Smooth muscle cell (in vitro differentiated cells): ENCODE results near the gene SH2D3C. TPM values are rescaled to one million over a fixed set of nuclear protein-coding genes. Genes with fewer than 3 reads are reported as not detected.

Experiments used
- DNase-seq: peaks from one replicate; lab custom pipeline; 2025; ENCODE audit not compliant: unreplicated experiment; lab: John Stamatoyannopoulos, UW
- H2AFZ ChIP-seq: fragments of 200-600 bp; sonication (generic); 2 replicates; pipeline ENCODE4 v1.6.0; 2016; ENCODE audit warnings: antibody characterized with exemption, low read depth, mild to moderate bottlenecking
- H3F3A ChIP-seq: fragments of 200-600 bp; sonication (generic); 2 replicates; pipeline ENCODE4 v1.6.0; 2017; ENCODE audit warnings: antibody characterized with exemption, low read depth
- H3K27ac ChIP-seq: fragments of 200-600 bp; sonication (generic); 2 replicates; pipeline ENCODE4 v1.5.1; 2016; ENCODE audit warnings: low read depth, mild to moderate bottlenecking
- H3K27me3 ChIP-seq: fragments of 200-600 bp; sonication (generic); 2 replicates; pipeline ENCODE4 v1.6.1; 2016; ENCODE audit warnings: low read depth, mild to moderate bottlenecking
- H3K36me3 ChIP-seq: fragments of 200-600 bp; sonication (generic); 2 replicates; pipeline ENCODE4 v1.5.1; 2016; ENCODE audit warnings: low read depth
- H3K4me1 ChIP-seq: fragments of 200-600 bp; sonication (generic); 2 replicates; pipeline ENCODE4 v1.5.1; 2016; ENCODE audit warnings: low read depth
- H3K4me2 ChIP-seq: fragments of 200-600 bp; sonication (generic); 2 replicates; pipeline ENCODE4 v1.6.0; 2016; ENCODE audit warnings: mild to moderate bottlenecking
- H3K4me3 ChIP-seq: fragments of 200-600 bp; sonication (generic); 2 replicates; pipeline ENCODE4 v1.5.1; 2016; ENCODE audit warnings: mild to moderate bottlenecking
- H3K79me2 ChIP-seq: fragments of 200-600 bp; sonication (generic); 2 replicates; pipeline ENCODE4 v1.6.0; 2016; ENCODE audit warnings: low read depth, mild to moderate bottlenecking
- H3K9ac ChIP-seq: fragments of 200-600 bp; sonication (generic); 2 replicates; pipeline ENCODE4 v1.6.0; 2016; ENCODE audit warnings: low read depth
- H3K9me3 ChIP-seq: fragments of 200-600 bp; sonication (generic); replicated peaks from 2 replicates; pipeline ENCODE4 v1.5.1; 2016; ENCODE audit warnings: low read depth
- H4K20me1 ChIP-seq: fragments of 200-600 bp; sonication (generic); 2 replicates; pipeline ENCODE4 v1.6.0; 2016; ENCODE audit warnings: low read depth
- CTCF ChIP-seq: fragments of 200-600 bp; sonication (generic); IDR thresholded peaks from 2 replicates; pipeline ENCODE4 v1.5.1; 2017; ENCODE audit warnings: borderline replicate concordance, mild to moderate bottlenecking, antibody characterized with exemption; ENCODE audit not compliant: insufficient read depth, poor library complexity, severe bottlenecking
- WGBS: methylation state at CpG from one replicate; pipeline ENCODE4 v1.1.7; 2016; ENCODE audit warnings: low lambda C conversion rate; 5-methylcytosine and 5-hydroxymethylcytosine counted together
- polyA plus RNA-seq: library from polyadenylated mRNA; unstranded; fragments of >200 nt; fragmentation: Nextera tagmentation; extraction: Ambion mirVana; gene quantifications from 2 replicates; pipeline ENCODE4 v1.2.1, GENCODE V29; 2016
- total RNA-seq: library from RNA; depleted of rRNA; stranded (reverse); fragments of >200 nt; gene quantifications from 2 replicates; pipeline ENCODE4 v1.2.3, GENCODE V29; 2014

The SH2D3C gene
- total and polyA plus RNA-seq, 2 experiments from 2014 or later, result 0.54 TPM; not detected in 1

GRCh38 chr9:127694890-127695720 lies 83.4 kb downstream of the SH2D3C start:
- no peak for TF ChIP-seq CTCF
- Histone ChIP-seq H3K36me3 (no peaks in the 10 kb centered on the region), H4K20me1 (no peaks in the 10 kb centered on the region), H3K4me2 (no peak overlapping the region), H3F3A (peaks cover 6% of the 10 kb centered on the region), H3K27me3 (no peaks in the 10 kb centered on the region), H3K79me2 (no peaks in the 10 kb centered on the region), H3K9ac (no peak overlapping the region), H3K4me1 (no peaks in the 10 kb centered on the region), H3K4me3 (no peak overlapping the region), H3K9me3 (no peaks in the 10 kb centered on the region), H2AFZ (no peak overlapping the region), H3K27ac (no peak overlapping the region)
- WGBS, result 90% methylated on average over 9 of the region's 9 CpGs
- DNase-seq, result no peak

- no peak for TF ChIP-seq CTCF
- no peaks in the 10 kb centered on the region for H4K20me1 ChIP-seq
- WGBS, result 94% methylated on average over 4 of the region's 4 CpGs
These were observed 84.8 kb downstream of the SH2D3C start for GRCh38 chr9:127693697-127694096.

DNA sequence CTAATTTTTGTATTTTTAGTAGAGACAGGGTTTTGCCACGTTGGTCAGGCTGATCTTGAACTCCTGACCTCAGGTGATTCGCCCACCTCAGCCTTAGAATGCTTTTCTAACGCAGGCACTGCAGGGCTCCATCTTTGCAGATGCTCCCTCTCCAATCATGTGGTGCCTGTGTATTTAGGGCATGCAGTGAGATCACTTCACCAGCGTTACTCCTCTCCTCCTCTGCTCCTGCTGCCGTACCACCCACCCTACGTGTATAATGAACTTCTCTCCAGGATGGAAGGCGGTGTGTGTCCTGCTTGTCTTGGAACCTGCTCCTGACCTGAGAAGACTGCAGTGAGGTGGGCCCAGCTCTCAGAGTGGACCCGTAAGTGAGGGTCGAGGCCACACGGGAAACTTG lies 85.3 kb downstream of the SH2D3C start:
- Histone ChIP-seq H4K20me1 (no peaks in the 10 kb centered on the region), H3K4me2 (no peak overlapping the region), H3K4me1 (no peaks in the 10 kb centered on the region), H3K4me3 (no peak overlapping the region), H3K9me3 (no peaks in the 10 kb centered on the region), H3K36me3 (no peaks in the 10 kb centered on the region), H3K9ac (no peak overlapping the region), H3F3A (peaks cover under 1% of the 10 kb centered on the region), H3K27me3 (no peaks in the 10 kb centered on the region), H2AFZ (no peak overlapping the region), H3K79me2 (no peaks in the 10 kb centered on the region), H3K27ac (no peak overlapping the region)
- DNase-seq, result no peak
- 92% methylated on average over 10 of the region's 10 CpGs for WGBS
- TF ChIP-seq CTCF, result no peak

More at GRCh38 chr9:127693697-127694096, 84.8 kb downstream of the SH2D3C start:
- H3K27ac ChIP-seq, result no peak overlapping the region
- no peak overlapping the region for H3K9ac ChIP-seq
- peaks cover 6% of the 10 kb centered on the region for H3F3A ChIP-seq
- no peak overlapping the region for H3K4me2 ChIP-seq
- no peaks in the 10 kb centered on the region for H3K9me3 ChIP-seq
- no peak overlapping the region for H3K4me3 ChIP-seq
- H2AFZ ChIP-seq, result no peak overlapping the region
- H3K36me3 ChIP-seq, result no peaks in the 10 kb centered on the region
- no peak for DNase-seq
- no peaks in the 10 kb centered on the region for H3K79me2 ChIP-seq
- H3K27me3 ChIP-seq, result no peaks in the 10 kb centered on the region
- H3K4me1 ChIP-seq, result no peaks in the 10 kb centered on the region

- H2AFZ ChIP-seq, result no peak overlapping the region
- no peak overlapping the region for H3K4me2 ChIP-seq
- H3K27ac ChIP-seq, result no peak overlapping the region
- no peaks in the 10 kb centered on the region for H3K9me3 ChIP-seq
- WGBS, result 95% methylated on average over 20 of the region's 20 CpGs
- H3K4me3 ChIP-seq, result no peak overlapping the region
- no peaks in the 10 kb centered on the region for H4K20me1 ChIP-seq
- no peaks in the 10 kb centered on the region for H3K27me3 ChIP-seq
- no peaks in the 10 kb centered on the region for H3K4me1 ChIP-seq
- H3F3A ChIP-seq, result no peaks in the 10 kb centered on the region
- no peak overlapping the region for H3K9ac ChIP-seq
- H3K36me3 ChIP-seq, result no peaks in the 10 kb centered on the region
- TF ChIP-seq CTCF, result no peak
- no peak for DNase-seq
- no peaks in the 10 kb centered on the region for H3K79me2 ChIP-seq
These were observed 86.4 kb downstream of the SH2D3C start for GRCh38 chr9:127692071-127692470.
